Spinal cord (tissue), 4 donors: ENCODE data around the gene SNAP25. TPM values are rescaled to one million over a fixed set of nuclear protein-coding genes. Genes with fewer than 3 reads are reported as not detected.

Source experiments
- polyA plus RNA-seq, 2 donors: library from polyadenylated mRNA; unstranded; fragments of 120-200 nt; gene quantifications; one replicate each; pipeline ENCODE4 v1.2.1, GENCODE V29; 2013; ENCODE audit not compliant: insufficient read length in 2 of 2
- small RNA-seq: library from RNA; depleted of rRNA; stranded (forward); fragments of <200 nt; gene quantifications from one replicate; pipeline ENCODE3, GENCODE V24; 2014; ENCODE audit warnings: low replicate concordance
- total RNA-seq, 2 donors: library from RNA; depleted of rRNA in 1 of 2; stranded (reverse); fragments of 120-200 nt in 1 of 2; fragments of >200 nt in 1 of 2; gene quantifications; one replicate each; pipeline versions ENCODE4 v1.2.3 to v1.2.4, GENCODE V29; 2013 to 2014

The SNAP25 gene
- total and polyA plus RNA-seq, 4 donors = 72.1 to 482 (median 391) TPM

Small RNA genes lying within 50 kb of the gene (small RNA-seq; reads per million reads assigned to genes)
- gene HIGD1AP15 = not detected

Other genes with a start within 250 kb of the SNAP25 start
- 1 to 10 TPM; 2.8 to 3.9 TPM for gene ANKEF1, start 183.8 kb upstream of the SNAP25 start, total RNA-seq
- 1 to 10 TPM; 2.8 to 3.7 TPM for gene ANKEF1, start 183.8 kb upstream of the SNAP25 start, polyA plus RNA-seq
- 10 to 100 TPM; 18.6 to 29.8 TPM for gene MKKS, start 215.4 kb downstream of the SNAP25 start, total RNA-seq
- gene MKKS, start 215.4 kb downstream of the SNAP25 start, polyA plus RNA-seq = 10 to 100 TPM; 41.6 to 42.3 TPM
- 1 to 10 TPM; 7.9 to 9.6 TPM for gene SLX4IP, start 216.5 kb downstream of the SNAP25 start, total RNA-seq
- 10 to 100 TPM in 1 of 2 donors, 1 to 10 TPM in 1; 9.7 to 10.5 TPM for gene SLX4IP, start 216.5 kb downstream of the SNAP25 start, polyA plus RNA-seq